Subcutaneous adipose tissue (tissue), 4 donors: Measurements from ENCODE around the gene SLC39A10. TPM values are rescaled to one million over a fixed set of nuclear protein-coding genes. Genes with fewer than 3 reads are reported as not detected.

Experiments used
- CTCF ChIP-seq: fragments of 450-650 bp; IDR thresholded peaks from one replicate; pipeline ENCODE4 v1.5.1; 2016; ENCODE audit warnings: low read depth, mild to moderate bottlenecking, control low read depth, antibody characterized with exemption, moderate library complexity
- total RNA-seq, 4 donors: library from RNA; depleted of rRNA; stranded (reverse); fragments of >200 nt; gene quantifications; one replicate each; pipeline ENCODE4 v1.1.0, GENCODE V29; 2016

The SLC39A10 gene
- total RNA-seq, 4 donors from 2014 or later, result 13.4 to 24.0 (median 21.0) TPM

DNA sequence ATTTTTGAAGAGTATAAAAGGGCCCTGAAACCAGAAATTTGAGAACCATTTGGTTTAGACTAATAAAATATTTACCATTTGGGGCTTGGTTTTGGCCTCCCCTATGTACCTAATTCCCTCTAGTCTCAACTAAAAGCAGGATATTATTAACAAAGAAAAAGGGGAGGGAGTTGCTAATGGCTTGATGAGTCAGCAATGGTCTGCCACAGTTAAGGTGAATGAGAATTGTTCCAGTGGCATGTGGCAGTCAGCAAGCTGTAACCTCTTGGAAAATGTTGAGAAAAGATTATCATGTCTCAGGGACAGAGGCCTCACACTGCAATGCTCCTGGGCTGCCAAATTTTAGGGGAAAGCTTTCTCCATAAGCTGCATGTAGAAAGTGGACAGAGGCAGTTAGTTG is 20.1 kb upstream of the SLC39A10 start:
- no peak for TF ChIP-seq CTCF

- no peak for TF ChIP-seq CTCF
Measured at GRCh38 chr2:195638750-195639149, 18.3 kb upstream of the SLC39A10 start.

DNA sequence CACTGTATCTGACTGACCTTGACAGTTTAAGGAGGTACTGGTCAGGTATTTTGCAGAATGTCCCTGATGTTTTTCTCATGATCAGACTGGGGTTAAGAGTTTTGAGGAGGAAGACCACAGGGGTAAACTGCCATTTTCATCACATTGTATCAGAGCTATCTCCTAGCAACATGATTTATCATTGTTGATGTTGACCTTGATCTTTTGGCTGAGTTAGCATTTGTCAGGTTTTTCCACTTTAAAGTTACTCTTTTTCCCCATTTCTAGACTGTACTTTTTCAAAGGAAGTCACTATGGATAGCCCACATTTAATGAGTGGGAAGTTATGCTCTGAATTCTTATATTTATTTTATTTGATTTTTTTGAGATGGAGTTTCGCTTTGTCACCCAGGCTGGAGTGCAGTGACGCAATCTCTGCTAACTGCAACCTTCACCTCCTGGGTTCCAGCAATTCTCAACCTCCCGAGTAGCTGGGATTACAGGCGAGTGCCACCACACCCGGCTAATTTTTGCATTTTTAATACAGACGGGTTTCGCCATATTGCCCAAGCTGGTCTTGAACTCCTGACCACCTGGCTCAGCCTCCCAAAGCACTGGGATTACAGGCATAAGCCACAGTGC is 17.7 kb upstream of the SLC39A10 start:
- TF ChIP-seq CTCF, result no peak

DNA sequence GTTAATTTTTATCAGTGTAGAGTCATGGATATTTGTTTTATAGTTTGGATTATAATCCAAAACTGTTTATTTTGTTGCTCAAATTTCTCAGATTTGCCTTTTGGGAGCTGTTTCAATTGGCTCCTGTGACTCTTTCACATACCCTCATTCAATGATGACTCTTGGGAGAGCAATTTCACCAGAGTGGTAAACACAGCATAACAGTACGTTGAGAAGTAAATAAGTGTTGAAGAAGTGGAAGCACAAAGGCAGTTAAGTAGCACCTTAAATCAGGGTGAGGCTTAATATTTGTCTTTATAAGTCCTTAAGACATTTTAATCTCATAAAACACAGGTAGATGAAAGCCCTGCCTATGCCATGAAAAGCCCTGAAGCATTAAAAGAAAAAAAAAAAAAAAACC is 17.1 kb upstream of the SLC39A10 start:
- no peak for TF ChIP-seq CTCF

- TF ChIP-seq CTCF, result no peak
Measured at GRCh38 chr2:195642027-195642678, 14.9 kb upstream of the SLC39A10 start.

DNA sequence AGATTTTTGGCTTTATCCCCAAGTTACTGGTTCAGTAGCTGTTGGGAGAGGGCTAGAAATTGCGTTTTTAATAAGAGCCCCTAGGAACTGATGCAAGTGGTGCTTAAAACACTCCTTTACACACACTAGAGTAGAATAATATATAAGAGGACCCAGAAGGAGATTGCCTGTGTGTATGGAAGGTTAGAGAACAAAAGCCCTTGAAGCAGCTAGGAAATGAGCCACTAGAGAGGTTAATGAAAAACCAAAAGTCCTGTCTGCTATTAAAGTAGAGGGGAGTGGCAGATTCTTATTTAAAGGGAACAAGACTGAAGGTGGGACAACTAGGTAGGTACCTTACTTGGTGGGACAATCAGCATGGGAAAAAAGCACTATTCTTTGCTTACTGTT is 14.4 kb upstream of the SLC39A10 start:
- TF ChIP-seq CTCF, result no peak

- no peak for TF ChIP-seq CTCF
Measured at GRCh38 chr2:195645413-195645812, 11.6 kb upstream of the SLC39A10 start.
